Measurements from ENCODE around the gene ZNF469.

- TF ChIP-seq YY1 (IDR thresholded peaks at IDR 0.05) (no peak), CTCF (IDR thresholded peaks at IDR 0.05; ENCODE audit: low read depth, low read length, missing input control) (no peak), RAD21 (IDR thresholded peaks at IDR 0.05) (no peak), TAF1 (conservative IDR thresholded peaks at IDR 0.05) (no peak)
These were observed 22.0 kb downstream of the ZNF469 start for GRCh38 chr16:88404769-88405168.
